Mesenchymal stem cell (in vitro differentiated cells and primary cell): ENCODE measurements around the gene CD163L1.
A peak's percentile ranks its signal among the peaks of the same experiment; 100 is the strongest.

Experiments used
- DNase-seq: peaks from one replicate; pipeline ENCODE4 v3.0.0-alpha.2; 2013
- H2AFZ ChIP-seq: one replicate; pipeline ENCODE4 v1.6.1; 2013; ENCODE audit warnings: low read depth, mild to moderate bottlenecking, control low read depth, inconsistent platforms, low read length, moderate library complexity
- H2AK5ac ChIP-seq: 2 replicates; pipeline ENCODE4 v1.6.1; 2013; ENCODE audit warnings: low read length, moderate library complexity, mild to moderate bottlenecking, inconsistent platforms; ENCODE audit not compliant: severe bottlenecking
- H2BK120ac ChIP-seq: one replicate; pipeline ENCODE4 v1.6.1; 2013; ENCODE audit warnings: low read depth, mild to moderate bottlenecking, inconsistent platforms, low read length, moderate library complexity
- H2BK12ac ChIP-seq, 2 experiments: one replicate each; pipeline ENCODE4 v1.6.1; 2013; ENCODE audit warnings: inconsistent platforms in 2 of 2, low read length in 2 of 2, mild to moderate bottlenecking in 2 of 2, moderate library complexity in 2 of 2, control low read depth in 1 of 2
- H2BK15ac ChIP-seq: one replicate; pipeline ENCODE4 v1.6.1; 2013; ENCODE audit warnings: mild to moderate bottlenecking, low read depth, inconsistent platforms; ENCODE audit not compliant: poor library complexity, severe bottlenecking
- H2BK5ac ChIP-seq: 2 replicates; pipeline ENCODE4 v1.6.1; 2013; ENCODE audit warnings: low read depth, mild to moderate bottlenecking, low read length, control low read depth, inconsistent platforms; ENCODE audit not compliant: poor library complexity, severe bottlenecking
- H3K14ac ChIP-seq, 2 experiments: one replicate each; pipeline ENCODE4 v1.6.1; 2013; ENCODE audit warnings: inconsistent platforms in 2 of 2, low read length in 2 of 2, control low read depth in 1 of 2, mild to moderate bottlenecking in 1 of 2, moderate library complexity in 1 of 2
- H3K18ac ChIP-seq, 2 experiments: one replicate each; pipeline ENCODE4 v1.6.1; 2013; ENCODE audit warnings: inconsistent platforms in 2 of 2, low read length in 2 of 2, control low read depth in 1 of 2, low read depth in 1 of 2, mild to moderate bottlenecking in 1 of 2
- H3K23ac ChIP-seq, 2 experiments: one replicate each; pipeline ENCODE4 v1.6.1; 2013; ENCODE audit warnings: inconsistent platforms in 2 of 2, low read length in 2 of 2, mild to moderate bottlenecking in 2 of 2, moderate library complexity in 2 of 2, control low read depth in 1 of 2
- H3K27ac ChIP-seq: 2 replicates; pipeline ENCODE4 v1.5.1; 2013; ENCODE audit warnings: mild to moderate bottlenecking, moderate library complexity, low read length, control low read depth, inconsistent platforms; ENCODE audit not compliant: poor library complexity, severe bottlenecking
- H3K27me3 ChIP-seq, 2 experiments: 2 replicates each; pipeline versions ENCODE4 v1.6.1 to v1.7.0; 2013; ENCODE audit warnings: low read length in 2 of 2, mild to moderate bottlenecking in 2 of 2, moderate library complexity in 2 of 2, control low read depth in 1 of 2, inconsistent platforms in 1 of 2; ENCODE audit not compliant: control insufficient read depth in 1 of 2, insufficient read depth in 1 of 2
- H3K36me3 ChIP-seq, 2 experiments: 2 replicates each; pipeline versions ENCODE4 v1.6.1 to v1.7.0; 2013; ENCODE audit warnings: low read length in 2 of 2, control low read depth in 1 of 2, inconsistent platforms in 1 of 2, low read depth in 1 of 2, mild to moderate bottlenecking in 1 of 2; ENCODE audit not compliant: insufficient read depth in 2 of 2, control insufficient read depth in 1 of 2
- H3K4ac ChIP-seq, 2 experiments: one replicate each; pipeline ENCODE4 v1.6.1; 2013; ENCODE audit warnings: inconsistent platforms in 2 of 2, low read length in 2 of 2, mild to moderate bottlenecking in 2 of 2, moderate library complexity in 2 of 2, control low read depth in 1 of 2, low read depth in 1 of 2
- H3K4me1 ChIP-seq: 2 replicates; pipeline ENCODE4 v1.6.1; 2013; ENCODE audit warnings: low read depth, low read length, control low read depth; ENCODE audit not compliant: control insufficient read depth, insufficient read depth
- H3K4me2 ChIP-seq: 2 replicates; pipeline ENCODE4 v1.6.1; 2013; ENCODE audit warnings: low read length, mild to moderate bottlenecking, inconsistent platforms; ENCODE audit not compliant: poor library complexity, severe bottlenecking
- H3K4me3 ChIP-seq, 2 experiments: 2 replicates each; pipeline versions ENCODE4 v1.5.1 to v1.7.0; 2013; ENCODE audit warnings: low read length in 2 of 2, mild to moderate bottlenecking in 2 of 2, control low read depth in 1 of 2, low read depth in 1 of 2; ENCODE audit not compliant: insufficient read depth in 1 of 2
- H3K79me1 ChIP-seq: replicated peaks from 2 replicates; pipeline ENCODE4 v1.6.1; 2013; ENCODE audit warnings: mild to moderate bottlenecking, control low read depth, low read length, inconsistent platforms; ENCODE audit not compliant: poor library complexity, severe bottlenecking
- H3K9ac ChIP-seq: 2 replicates; pipeline ENCODE4 v1.7.0; 2013; ENCODE audit warnings: mild to moderate bottlenecking, low read length, moderate library complexity
- H3K9me3 ChIP-seq: 2 replicates; pipeline ENCODE4 v1.7.0; 2013; ENCODE audit warnings: mild to moderate bottlenecking, low read length; ENCODE audit not compliant: control insufficient read depth
- H4K8ac ChIP-seq: one replicate; pipeline ENCODE4 v1.6.1; 2013; ENCODE audit warnings: inconsistent platforms, mild to moderate bottlenecking, low read length, moderate library complexity
- H4K91ac ChIP-seq: one replicate; pipeline ENCODE4 v1.6.1; 2013; ENCODE audit warnings: mild to moderate bottlenecking, low read length, inconsistent platforms
- WGBS: methylation state at CpG from one replicate; pipeline ENCODE4 v1.1.7; 2013; ENCODE audit warnings: mixed read lengths; 5-methylcytosine and 5-hydroxymethylcytosine counted together

CD163L1 gene

DNA sequence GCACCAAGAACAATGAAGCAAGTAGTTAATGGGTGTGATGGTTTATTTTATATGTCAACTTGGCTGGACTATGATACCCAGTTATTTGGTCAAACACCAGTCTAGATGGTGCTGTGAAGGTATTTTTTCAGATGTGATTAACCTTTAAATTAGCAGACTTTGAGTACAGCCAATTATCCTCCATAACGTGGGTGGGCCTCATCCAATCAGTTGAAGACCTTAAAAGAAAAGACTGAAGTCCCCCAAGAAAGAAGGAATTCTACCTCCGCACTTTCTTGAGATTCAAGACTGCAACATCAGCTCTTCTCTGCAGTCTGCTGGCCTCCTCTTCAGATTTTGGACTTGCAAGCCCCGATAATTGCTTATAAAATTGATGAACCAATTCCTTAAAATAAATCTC is 47.5 kb downstream of the CD163L1 start:
- Histone ChIP-seq H4K91ac (peak overlapping the region; percentile 61), H3K4ac (no peak overlapping the region), H3K79me1 (no peaks in the 10 kb centered on the region), H3K36me3 (peaks cover 0 to 3% of the 10 kb centered on the region in 2 experiments), H2BK12ac (no peak overlapping the region), H3K27ac (no peak overlapping the region), H2BK15ac (no peak overlapping the region), H2AK5ac (no peak overlapping the region), H3K4me2 (no peak overlapping the region), H3K27me3 (no peaks in the 10 kb centered on the region), H4K8ac (no peak overlapping the region), H3K14ac (no peak overlapping the region), H3K4me1 (no peaks in the 10 kb centered on the region), H2AFZ (no peak overlapping the region), H2BK5ac (no peak overlapping the region), H2BK120ac (no peak overlapping the region), H3K9me3 (no peaks in the 10 kb centered on the region), H3K18ac (no peak overlapping the region), H3K9ac (no peak overlapping the region), H3K23ac (no peak overlapping the region), H3K4me3 (no peak overlapping the region)
- WGBS: 78% methylated on average over 3 of the region's 3 CpGs
- no peak for DNase-seq

DNA sequence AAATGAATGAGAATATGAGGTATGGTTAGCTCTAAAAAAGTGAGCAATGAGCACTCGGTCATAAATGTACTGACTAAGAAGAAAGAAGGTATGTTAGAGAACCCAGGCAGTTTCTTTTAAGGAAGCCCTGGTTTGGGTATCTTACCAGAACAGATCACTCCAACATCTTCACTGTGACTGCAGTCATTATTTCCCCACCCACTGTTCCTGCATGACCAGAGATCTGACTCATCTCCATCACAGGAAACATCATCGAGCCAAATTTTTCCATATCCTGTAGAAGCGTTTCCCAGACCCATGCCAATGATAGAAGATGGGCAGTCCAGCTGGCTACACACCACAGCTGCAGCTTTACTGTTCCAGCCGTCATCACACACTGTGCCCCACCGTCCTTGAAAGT is 48.0 kb downstream of the CD163L1 start:
- no peak overlapping the region for H2BK15ac ChIP-seq

GRCh38 chr12:7387289-7387688 is 56.7 kb downstream of the CD163L1 start:
- Histone ChIP-seq H4K91ac (no peak overlapping the region), H2BK12ac (no peak overlapping the region)
- WGBS: no CpG with 5 or more reads among the region's 1 CpG

More for the DNA sequence above, 48.0 kb downstream of the CD163L1 start:
- H3K27me3 ChIP-seq: no peaks in the 10 kb centered on the region
- no peak overlapping the region for H2BK12ac ChIP-seq
- H3K14ac ChIP-seq: no peak overlapping the region
- H4K8ac ChIP-seq: no peak overlapping the region
- no peak overlapping the region for H2BK5ac ChIP-seq
- H3K4ac ChIP-seq: no peak overlapping the region
- peak; percentile 4 for DNase-seq
- peaks cover 0 to 3% of the 10 kb centered on the region in 2 experiments for H3K36me3 ChIP-seq
- H3K18ac ChIP-seq: no peak overlapping the region
- no peak overlapping the region for H2AFZ ChIP-seq
- H3K4me2 ChIP-seq: no peak overlapping the region
- no peak overlapping the region for H3K9ac ChIP-seq
- no peaks in the 10 kb centered on the region for H3K4me1 ChIP-seq
- H4K91ac ChIP-seq: peak overlapping the region; percentile 61
- no peak overlapping the region for H2AK5ac ChIP-seq
- no peaks in the 10 kb centered on the region for H3K79me1 ChIP-seq
- H3K4me3 ChIP-seq: no peak overlapping the region
- H2BK120ac ChIP-seq: no peak overlapping the region
- WGBS: 83% methylated on average over 5 of the region's 5 CpGs
- H3K27ac ChIP-seq: no peak overlapping the region
- H3K23ac ChIP-seq: no peak overlapping the region
- no peaks in the 10 kb centered on the region for H3K9me3 ChIP-seq

GRCh38 chr12:7383157-7383556 is 60.8 kb downstream of the CD163L1 start:
- H2AK5ac ChIP-seq: no peak overlapping the region
- H2BK120ac ChIP-seq: no peak overlapping the region
- no peak for DNase-seq
- H2AFZ ChIP-seq: no peak overlapping the region
- H3K36me3 ChIP-seq: no peaks in the 10 kb centered on the region
- no peak overlapping the region for H2BK5ac ChIP-seq
- WGBS: 94% methylated on average over 1 of the region's 1 CpG
- no peak overlapping the region for H2BK15ac ChIP-seq
- H2BK12ac ChIP-seq: no peak overlapping the region
- H3K27me3 ChIP-seq: no peaks in the 10 kb centered on the region
- H3K4me1 ChIP-seq: no peaks in the 10 kb centered on the region
- no peaks in the 10 kb centered on the region for H3K79me1 ChIP-seq
- no peak overlapping the region for H3K4me3 ChIP-seq
- H3K27ac ChIP-seq: no peak overlapping the region
- no peak overlapping the region for H3K23ac ChIP-seq
- H4K8ac ChIP-seq: no peak overlapping the region
- H3K18ac ChIP-seq: no peak overlapping the region
- no peak overlapping the region for H3K9ac ChIP-seq
- H3K4ac ChIP-seq: no peak overlapping the region
- no peak overlapping the region for H3K4me2 ChIP-seq
- peak overlapping the region in 1 of 2 experiments; percentile 30 for H3K14ac ChIP-seq
- no peaks in the 10 kb centered on the region for H3K9me3 ChIP-seq
- H4K91ac ChIP-seq: no peak overlapping the region

More at GRCh38 chr12:7387289-7387688, 56.7 kb downstream of the CD163L1 start:
- Histone ChIP-seq H2BK120ac (no peak overlapping the region), H3K9ac (no peak overlapping the region), H3K4ac (no peak overlapping the region), H3K27ac (no peak overlapping the region), H3K9me3 (no peaks in the 10 kb centered on the region), H3K14ac (no peak overlapping the region), H3K79me1 (no peaks in the 10 kb centered on the region), H3K36me3 (no peaks in the 10 kb centered on the region), H3K27me3 (no peaks in the 10 kb centered on the region), H3K18ac (no peak overlapping the region), H2BK15ac (no peak overlapping the region), H3K4me3 (no peak overlapping the region), H2AFZ (no peak overlapping the region), H2AK5ac (no peak overlapping the region), H3K4me1 (no peaks in the 10 kb centered on the region), H2BK5ac (no peak overlapping the region), H3K4me2 (no peak overlapping the region), H3K23ac (no peak overlapping the region), H4K8ac (no peak overlapping the region)
- no peak for DNase-seq
